Measurements from ENCODE around the gene P2RX6. TPM values are rescaled to one million over a fixed set of nuclear protein-coding genes. Genes with fewer than 3 reads are reported as not detected.
A peak's percentile ranks its signal among the peaks of the same experiment; 100 is the strongest.
"Not testable (repeated sequence)": the region's sequence is repeated elsewhere in the genome, so short reads cannot be mapped to it uniquely, and the experiment has no call there.

Gene P2RX6
- polyA plus RNA-seq, 3 donors from 2014 or later, result not detected

DNA sequence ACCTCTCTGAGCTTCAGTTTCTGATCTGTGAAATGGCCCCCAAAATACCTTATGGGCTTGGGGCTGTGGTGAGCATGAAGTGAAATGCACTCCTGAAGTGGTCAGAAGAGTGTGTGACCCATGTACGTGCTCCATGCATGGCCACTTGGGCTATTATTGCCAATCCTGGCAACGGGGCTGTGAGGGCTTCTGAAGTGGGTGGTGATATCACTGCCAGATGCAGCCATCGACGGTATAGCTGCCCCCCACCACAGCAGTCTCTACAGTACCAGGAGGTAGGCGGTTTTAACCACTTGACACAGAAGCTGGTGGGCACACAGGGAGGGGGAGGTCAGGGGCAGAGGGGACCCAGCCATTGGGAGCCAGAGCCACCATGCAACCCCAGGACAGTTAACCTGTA is 33.5 kb downstream of the P2RX6 start:
- not testable (repeated sequence) for H3K36me3 Mint-ChIP-seq
- H3K27ac Mint-ChIP-seq, result peak overlapping the region in 2 of 6 donors; percentile 26 to 34

DNA sequence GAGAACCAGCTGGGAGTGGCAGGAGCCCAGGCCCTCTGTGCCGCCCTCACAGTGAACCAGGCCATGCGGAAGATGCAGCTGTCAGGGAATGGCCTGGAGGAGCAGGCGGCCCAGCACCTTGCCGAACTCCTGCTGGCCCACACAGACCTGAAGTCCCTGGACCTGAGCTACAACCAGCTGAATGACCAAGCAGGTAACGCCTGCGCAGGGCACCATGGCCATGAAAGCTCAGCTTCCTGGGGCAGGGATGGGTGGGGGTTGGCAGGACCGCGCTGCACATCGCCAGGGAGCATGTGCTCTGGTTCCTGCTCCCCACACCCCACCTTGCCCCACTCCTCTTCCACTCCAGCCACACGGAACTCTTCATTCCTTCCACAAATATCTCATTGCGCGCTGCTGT is 34.0 kb downstream of the P2RX6 start:
- Mint-ChIP-seq H3K4me1 (peaks cover 17 to 19% of the 10 kb centered on the region in 2 donors), H3K27me3 (ENCODE audit: low read depth in 3 of 3) (peaks cover 5 to 10% (median 7%) of the 10 kb centered on the region in 3 donors)
- not testable (repeated sequence) for H3K4me3 Mint-ChIP-seq, H3K27ac Mint-ChIP-seq, H3K36me3 Mint-ChIP-seq, H3K9me3 Mint-ChIP-seq, DNase-seq

More for the DNA sequence above, 33.5 kb downstream of the P2RX6 start:
- H3K27me3 Mint-ChIP-seq (ENCODE audit: low read depth in 3 of 3), result peaks cover 5 to 12% (median 8%) of the 10 kb centered on the region in 3 donors
- peaks cover 18 to 22% of the 10 kb centered on the region in 2 donors for H3K4me1 Mint-ChIP-seq
- DNase-seq, H3K9me3 Mint-ChIP-seq, H3K4me3 Mint-ChIP-seq: not testable (repeated sequence)

DNA sequence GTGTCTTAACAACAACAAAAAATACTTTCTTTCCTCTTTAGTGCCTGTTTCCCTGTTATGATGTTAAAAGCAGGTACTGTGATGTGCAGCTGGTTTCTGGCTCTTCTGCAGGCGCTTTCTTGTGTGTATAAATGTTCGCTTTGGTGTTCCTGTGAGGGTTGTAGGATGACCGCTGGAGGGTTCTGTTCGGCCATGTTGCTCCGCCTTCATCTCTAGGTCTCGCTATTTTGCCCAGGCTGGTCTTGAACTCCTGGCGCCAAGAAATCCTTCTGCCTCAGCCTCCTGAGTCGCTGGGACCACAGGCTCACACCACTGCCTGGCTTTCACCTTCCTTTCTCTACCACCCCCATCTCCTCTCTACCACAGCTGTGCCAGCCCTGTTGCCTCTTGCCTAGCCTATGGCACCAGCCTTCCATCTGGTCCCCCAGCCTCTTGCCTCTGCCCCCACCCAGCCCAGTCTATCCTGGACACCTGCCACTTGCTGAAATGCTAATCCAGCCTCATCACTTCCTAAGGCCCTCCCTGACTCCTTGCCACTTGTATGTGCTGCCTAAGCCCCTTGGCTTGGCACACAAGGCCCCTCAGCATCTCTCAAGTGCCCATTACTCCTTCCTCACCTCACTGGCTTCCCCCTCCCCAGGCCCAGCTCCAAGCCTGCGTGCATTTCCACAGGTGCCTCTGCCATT is 36.3 kb downstream of the P2RX6 start:
- Mint-ChIP-seq H3K4me1 (peaks cover 7 to 11% of the 10 kb centered on the region in 2 donors), H3K27me3 (ENCODE audit: low read depth in 3 of 3) (peaks cover 0 to 1% (median 0%) of the 10 kb centered on the region in 3 donors), H3K36me3 (no peaks in the 10 kb centered on the region), H3K4me3 (no peak overlapping the region), H3K9me3 (no peaks in the 10 kb centered on the region), H3K27ac (no peak overlapping the region)
- no peak for DNase-seq

DNA sequence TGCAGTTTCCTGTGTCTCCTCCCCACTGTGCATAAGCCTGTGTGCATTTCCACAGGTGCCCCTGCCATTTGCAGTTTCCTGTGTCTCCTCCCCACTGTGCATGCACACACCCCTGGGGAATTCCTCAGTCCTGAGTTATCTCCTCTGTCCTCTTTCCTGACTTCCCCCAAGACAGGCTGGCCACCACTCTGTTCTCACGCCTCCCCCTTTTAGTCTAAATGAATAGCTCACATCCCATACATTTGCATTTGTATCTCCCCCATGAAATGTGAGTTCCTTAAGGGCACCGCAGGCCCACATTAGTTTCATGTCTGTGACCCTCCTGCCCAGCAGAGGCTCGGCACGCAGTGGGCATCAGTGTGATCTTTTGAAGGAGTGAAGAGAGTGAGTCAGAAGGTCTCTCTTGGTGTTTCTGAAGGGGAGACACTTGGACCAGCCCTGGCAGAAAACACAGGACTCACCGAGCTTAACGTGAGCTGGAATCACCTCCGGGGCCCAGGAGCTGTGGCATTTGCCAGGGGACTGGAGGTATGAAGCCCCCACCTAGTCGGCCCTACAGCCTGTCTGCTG is 37.0 kb downstream of the P2RX6 start:
- H3K4me1 Mint-ChIP-seq, result peaks cover 13 to 17% of the 10 kb centered on the region in 2 donors
- DNase-seq, result no peak
- no peak overlapping the region for H3K27ac Mint-ChIP-seq
- H3K9me3 Mint-ChIP-seq, result no peaks in the 10 kb centered on the region
- peaks cover 0 to 3% (median 2%) of the 10 kb centered on the region in 3 donors for H3K27me3 Mint-ChIP-seq (ENCODE audit: low read depth in 3 of 3)
- no peaks in the 10 kb centered on the region for H3K36me3 Mint-ChIP-seq
- no peak overlapping the region for H3K4me3 Mint-ChIP-seq

DNA sequence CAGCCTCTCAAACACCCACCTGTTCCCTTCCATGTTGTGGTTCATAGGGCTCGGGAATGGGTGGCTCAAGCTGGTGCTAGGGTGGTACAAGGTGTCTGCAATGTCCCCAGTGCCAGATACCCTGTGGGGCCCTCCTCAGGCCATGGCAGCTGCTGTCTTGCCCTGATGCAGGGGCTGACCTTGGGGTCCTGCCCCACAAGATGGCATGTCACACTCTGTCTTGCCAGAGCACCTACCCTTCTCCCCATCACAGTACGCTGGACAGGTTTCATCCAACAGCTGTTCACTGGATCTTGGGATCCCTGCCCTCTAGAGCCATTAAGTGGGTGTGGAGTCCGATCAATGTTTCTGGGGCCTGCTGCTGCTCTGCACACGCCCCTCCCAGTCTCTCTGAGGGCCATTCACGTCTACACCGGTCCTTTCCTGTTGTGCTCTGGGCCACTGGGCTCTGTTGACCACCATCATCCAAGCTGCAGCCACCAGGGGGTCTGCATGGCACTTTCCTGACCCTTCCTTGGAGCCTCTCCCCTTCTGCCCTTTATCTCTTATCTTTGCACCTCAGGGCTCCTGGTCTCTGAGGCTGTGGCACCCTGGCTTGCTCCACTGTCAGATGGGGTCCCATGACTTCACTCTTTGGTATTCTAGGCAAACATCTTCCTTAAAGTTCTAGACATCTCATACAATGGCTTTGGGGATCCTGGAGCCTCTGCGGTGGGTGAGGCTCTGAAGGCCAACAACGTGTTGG is 37.9 kb downstream of the P2RX6 start:
- Mint-ChIP-seq H3K27me3 (ENCODE audit: low read depth in 3 of 3) (peaks cover 0 to 4% (median 2%) of the 10 kb centered on the region in 3 donors), H3K4me3 (no peak overlapping the region), H3K4me1 (peaks cover 14 to 17% of the 10 kb centered on the region in 2 donors), H3K9me3 (no peaks in the 10 kb centered on the region), H3K36me3 (no peaks in the 10 kb centered on the region), H3K27ac (peak overlapping the region in 1 of 6 donors; percentile 2)
- DNase-seq, result no peak

DNA sequence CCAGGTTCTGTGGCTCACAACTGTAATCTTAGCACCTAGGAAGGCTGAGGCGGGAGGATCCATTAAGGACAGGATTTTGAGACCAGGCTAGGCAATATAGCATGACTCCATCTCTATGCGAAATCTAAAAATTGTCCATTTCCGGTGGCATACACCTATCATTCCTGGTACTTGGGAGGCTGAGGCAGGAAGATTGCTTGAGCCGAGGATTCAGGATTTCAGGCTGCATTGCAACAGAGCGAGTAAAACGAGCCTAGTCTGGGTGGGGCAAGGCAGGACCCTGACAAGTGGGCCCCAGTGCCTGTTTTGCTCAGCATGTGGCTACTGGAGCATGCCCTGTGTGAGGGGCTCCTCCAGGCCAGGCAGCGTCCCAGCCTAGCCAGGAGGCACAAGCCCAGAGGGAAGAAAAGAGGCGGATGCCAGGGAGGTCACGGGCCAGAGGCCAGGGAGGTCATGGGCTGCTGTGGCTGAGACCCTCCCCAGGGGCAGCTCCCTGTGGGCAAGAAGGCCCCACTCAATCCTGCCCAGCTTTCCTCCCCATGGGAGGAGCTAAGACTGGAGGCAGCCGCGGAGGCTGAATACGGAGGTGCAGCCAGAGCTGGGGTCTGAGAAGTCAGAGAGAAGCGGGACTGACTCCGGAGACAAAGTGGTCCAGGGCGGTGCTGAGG is 39.2 kb downstream of the P2RX6 start:
- Mint-ChIP-seq H3K4me1 (peaks cover 14 to 17% of the 10 kb centered on the region in 2 donors), H3K36me3 (no peaks in the 10 kb centered on the region), H3K9me3 (no peaks in the 10 kb centered on the region), H3K27ac (peak overlapping the region in 1 of 6 donors; percentile 64), H3K27me3 (ENCODE audit: low read depth in 3 of 3) (peaks cover 0 to 4% (median 2%) of the 10 kb centered on the region in 3 donors), H3K4me3 (peak overlapping the region in 1 of 5 donors; percentile 46)
- DNase-seq, result no peak

DNA sequence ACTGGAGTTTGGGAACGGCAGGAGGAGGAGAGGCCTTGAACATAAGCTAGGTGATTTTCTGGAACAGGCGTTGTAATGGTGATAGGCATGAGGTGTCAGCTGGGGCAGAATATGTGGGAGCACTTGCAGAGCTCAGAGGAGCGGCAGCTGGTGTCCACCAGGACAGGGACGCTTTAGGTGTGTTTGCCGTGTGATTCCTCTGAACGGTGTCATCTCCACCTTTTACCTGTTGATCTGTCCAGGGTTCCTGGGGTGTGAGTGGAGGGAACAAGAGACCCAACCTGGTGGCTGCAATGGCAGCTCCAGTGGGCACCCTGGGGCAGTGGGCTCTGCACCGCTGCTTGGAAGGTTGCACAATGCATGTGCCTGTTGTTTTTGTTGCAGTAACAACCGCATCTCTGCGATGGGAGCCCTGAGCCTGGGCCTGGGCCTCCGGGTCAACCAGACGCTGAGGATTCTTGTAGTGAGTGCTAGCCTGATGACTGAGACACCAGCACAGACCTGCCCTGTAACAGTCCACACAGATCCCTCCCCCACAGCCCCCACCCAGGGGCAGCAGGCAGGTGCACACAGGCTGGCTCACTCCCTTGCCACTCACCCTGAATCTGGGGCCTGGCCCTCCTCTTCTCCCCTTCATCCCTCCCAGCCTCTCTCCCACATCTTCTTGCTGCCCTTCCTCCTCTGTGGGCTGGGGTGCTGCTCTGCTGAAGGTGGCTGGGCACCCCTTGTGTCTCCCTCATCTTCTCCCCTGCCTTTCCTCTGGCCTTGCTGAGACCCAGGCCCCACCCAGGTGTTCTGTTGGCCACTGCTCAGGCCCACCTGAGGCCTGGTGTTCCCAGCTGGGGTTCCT is 40.0 kb downstream of the P2RX6 start:
- no peak for DNase-seq
- Mint-ChIP-seq H3K27me3 (ENCODE audit: low read depth in 3 of 3) (peaks cover 0 to 4% (median 2%) of the 10 kb centered on the region in 3 donors), H3K9me3 (no peaks in the 10 kb centered on the region), H3K4me3 (peak overlapping the region in 1 of 5 donors; percentile 46), H3K27ac (no peak overlapping the region), H3K4me1 (peaks cover 14 to 17% of the 10 kb centered on the region in 2 donors), H3K36me3 (no peaks in the 10 kb centered on the region)

DNA sequence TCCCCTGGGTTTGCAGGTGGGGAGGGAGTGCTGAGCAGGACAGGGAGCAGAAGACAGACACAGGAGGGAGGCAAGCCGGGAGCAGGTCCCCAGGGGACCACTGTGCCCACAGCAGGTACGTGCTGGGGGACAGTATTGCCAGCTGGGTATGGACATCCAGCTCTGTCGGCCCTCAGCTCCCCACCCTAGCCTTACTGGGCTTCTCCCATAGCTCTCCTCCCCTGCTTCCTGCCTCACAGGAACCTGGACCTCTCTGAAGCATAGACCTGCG is 40.5 kb downstream of the P2RX6 start:
- no peak for DNase-seq
- Mint-ChIP-seq H3K27ac (peak overlapping the region in 1 of 6 donors; percentile 51), H3K4me3 (no peak overlapping the region), H3K36me3 (no peaks in the 10 kb centered on the region), H3K4me1 (peaks cover 14 to 17% of the 10 kb centered on the region in 2 donors), H3K27me3 (ENCODE audit: low read depth in 3 of 3) (peaks cover 0 to 4% (median 2%) of the 10 kb centered on the region in 3 donors), H3K9me3 (no peaks in the 10 kb centered on the region)

DNA sequence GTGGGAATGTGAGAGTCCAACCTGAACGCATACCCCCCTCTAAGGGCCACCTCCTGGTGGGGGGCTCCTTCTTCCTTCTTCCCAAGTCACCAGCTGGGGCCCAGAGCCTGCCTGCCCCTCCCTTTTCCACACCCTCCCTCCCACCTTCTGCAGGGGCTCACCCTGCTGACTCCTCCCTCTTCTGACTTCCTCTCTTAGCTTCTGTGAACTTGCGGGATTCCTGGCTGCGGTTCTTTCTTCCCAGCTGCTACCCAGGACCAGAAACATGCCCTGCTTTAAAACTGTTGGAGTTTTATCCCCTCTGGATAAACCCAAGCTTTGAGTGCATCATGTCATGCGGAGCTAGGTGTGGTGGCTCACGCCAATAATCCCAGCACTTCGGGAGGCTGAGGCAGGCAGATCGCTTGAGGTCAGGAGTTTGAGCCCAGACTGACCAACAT is 40.9 kb downstream of the P2RX6 start:
- no peak for DNase-seq
- Mint-ChIP-seq H3K9me3 (no peaks in the 10 kb centered on the region), H3K4me1 (peaks cover 14 to 17% of the 10 kb centered on the region in 2 donors), H3K27ac (peak overlapping the region in 2 of 6 donors; percentile 2 to 51), H3K36me3 (no peaks in the 10 kb centered on the region), H3K4me3 (peak overlapping the region in 1 of 5 donors; percentile 6), H3K27me3 (ENCODE audit: low read depth in 3 of 3) (peaks cover 0 to 4% (median 2%) of the 10 kb centered on the region in 3 donors)

DNA sequence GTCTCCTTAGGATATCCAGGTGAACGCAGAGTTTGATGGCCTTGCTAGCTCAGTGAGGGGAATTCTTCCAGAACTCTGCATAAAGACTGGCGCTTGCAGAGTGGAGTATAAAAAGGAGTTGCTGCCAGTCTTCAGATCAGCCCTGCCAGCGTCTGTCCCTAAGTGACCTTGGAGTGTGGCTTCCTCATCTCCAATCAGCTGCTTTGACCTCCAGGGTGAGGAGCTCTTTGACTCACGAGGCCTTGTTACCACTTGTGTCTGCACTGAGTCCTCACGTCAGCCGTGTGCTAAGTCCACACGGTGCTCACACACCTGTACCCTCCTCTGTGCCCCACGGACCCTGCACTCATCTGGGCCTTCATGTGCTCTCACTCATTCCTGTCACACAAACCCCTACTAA is 45.4 kb downstream of the P2RX6 start:
- not testable (repeated sequence) for H3K27ac Mint-ChIP-seq; H3K4me3 Mint-ChIP-seq; DNase-seq; H3K36me3 Mint-ChIP-seq; H3K27me3 Mint-ChIP-seq (ENCODE audit: low read depth in 3 of 3); H3K9me3 Mint-ChIP-seq
- peaks cover 13 to 14% of the 10 kb centered on the region in 2 donors for H3K4me1 Mint-ChIP-seq

DNA sequence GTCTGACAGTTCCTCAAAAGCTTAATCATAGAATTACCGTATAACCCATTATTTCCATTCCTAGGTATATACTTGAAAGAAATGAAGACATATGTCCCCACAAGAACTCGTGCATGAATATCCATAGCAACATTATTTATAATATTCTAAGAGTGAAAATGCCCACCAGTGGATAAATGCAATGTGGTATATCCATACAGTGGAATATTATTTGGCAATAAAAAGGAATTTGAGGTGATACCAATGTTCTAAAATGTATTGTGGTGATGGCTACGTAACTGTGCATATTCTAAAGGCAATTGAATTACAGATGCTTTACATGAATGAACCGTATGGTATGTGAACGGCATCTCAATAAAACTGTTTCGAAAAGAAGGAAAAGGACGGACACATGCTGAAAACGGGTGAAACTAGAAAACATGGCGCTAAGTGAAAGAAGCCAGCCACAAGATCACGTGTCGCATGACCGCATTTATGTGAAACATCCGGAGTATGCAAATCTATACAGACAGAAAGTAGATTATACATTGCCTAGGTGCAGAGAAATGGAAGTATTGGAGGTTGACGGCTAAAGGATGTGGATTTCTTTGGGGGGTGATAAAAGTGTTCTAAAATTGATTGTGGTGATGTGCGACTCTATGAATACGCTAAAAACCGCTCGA is 46.8 kb downstream of the P2RX6 start:
- H3K27ac Mint-ChIP-seq; DNase-seq; H3K36me3 Mint-ChIP-seq; H3K27me3 Mint-ChIP-seq (ENCODE audit: low read depth in 3 of 3); H3K4me3 Mint-ChIP-seq; H3K4me1 Mint-ChIP-seq; H3K9me3 Mint-ChIP-seq: not testable (repeated sequence)

DNA sequence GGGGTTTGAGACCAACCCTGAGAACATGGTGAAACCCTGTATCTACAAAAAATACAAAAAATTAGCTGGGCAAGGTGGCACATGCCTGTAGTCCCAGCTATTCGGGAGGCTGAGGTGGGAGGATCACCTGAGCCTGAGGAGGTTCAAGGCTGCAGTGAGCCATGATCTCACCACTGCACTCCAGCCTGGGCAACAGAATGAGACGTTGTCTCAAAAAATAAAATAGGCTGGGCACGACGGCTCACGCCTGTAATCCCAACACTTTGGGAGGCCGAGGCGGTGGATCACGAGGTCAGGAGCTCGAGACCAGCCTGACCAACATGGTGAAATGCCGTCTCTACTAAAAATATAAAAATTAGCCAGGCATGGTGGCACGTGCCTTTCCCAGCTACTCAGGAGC is 49.5 kb downstream of the P2RX6 start:
- H3K4me1 Mint-ChIP-seq; H3K27me3 Mint-ChIP-seq (ENCODE audit: low read depth in 3 of 3); DNase-seq: not testable (repeated sequence)

More for the DNA sequence above, 49.5 kb downstream of the P2RX6 start:
- H3K27ac Mint-ChIP-seq, H3K9me3 Mint-ChIP-seq, H3K4me3 Mint-ChIP-seq, H3K36me3 Mint-ChIP-seq: not testable (repeated sequence)
